LoVo (cell line): Measurements from ENCODE around the gene NFATC3.
"Not testable (repeated sequence)": the region's sequence is repeated elsewhere in the genome, so short reads cannot be mapped to it uniquely, and the experiment has no call there.

Experiments
- DNase-seq: peaks from one replicate; pipeline ENCODE4 v3.0.0-alpha.2; 2016; ENCODE audit warnings: low spot score

The NFATC3 gene

DNA sequence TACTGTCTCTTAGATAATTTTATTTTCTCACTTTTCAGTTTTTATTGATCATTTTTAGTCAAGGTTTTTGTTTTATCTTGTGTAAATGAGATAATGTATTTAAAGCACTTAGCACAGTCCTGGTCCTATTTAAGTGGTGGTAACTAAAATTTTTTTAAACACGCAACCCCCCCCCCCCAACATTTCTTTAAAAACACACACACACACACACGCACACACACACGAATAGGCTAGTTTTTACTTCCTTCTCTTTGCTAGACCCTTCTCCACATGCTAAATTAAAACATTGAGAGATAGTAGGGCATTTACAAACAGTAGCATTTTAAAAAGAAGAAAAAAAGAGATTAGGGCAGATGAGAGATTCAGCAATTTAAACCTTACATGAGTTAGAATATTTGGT is 5.0 kb downstream of the NFATC3 start:
- DNase-seq: no peak

DNA sequence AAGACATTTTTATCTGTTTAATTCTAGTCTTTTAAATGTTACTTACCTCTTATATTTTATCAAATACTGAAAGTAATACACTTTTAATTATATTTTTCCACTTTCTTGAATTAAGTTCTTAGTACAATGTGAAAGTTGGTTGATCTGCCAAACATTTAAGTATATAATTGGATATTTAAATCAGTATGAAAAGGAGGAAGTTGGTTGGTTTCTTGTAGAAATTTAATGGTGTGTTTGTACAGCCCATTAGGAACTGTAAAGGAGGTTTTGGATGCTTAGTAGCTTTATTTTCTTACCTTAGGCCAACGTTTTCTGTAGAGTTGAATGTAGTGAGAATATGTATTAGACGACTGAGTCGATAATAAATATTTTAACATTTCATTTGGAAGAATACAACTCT is 5.4 kb downstream of the NFATC3 start:
- no peak for DNase-seq

DNA sequence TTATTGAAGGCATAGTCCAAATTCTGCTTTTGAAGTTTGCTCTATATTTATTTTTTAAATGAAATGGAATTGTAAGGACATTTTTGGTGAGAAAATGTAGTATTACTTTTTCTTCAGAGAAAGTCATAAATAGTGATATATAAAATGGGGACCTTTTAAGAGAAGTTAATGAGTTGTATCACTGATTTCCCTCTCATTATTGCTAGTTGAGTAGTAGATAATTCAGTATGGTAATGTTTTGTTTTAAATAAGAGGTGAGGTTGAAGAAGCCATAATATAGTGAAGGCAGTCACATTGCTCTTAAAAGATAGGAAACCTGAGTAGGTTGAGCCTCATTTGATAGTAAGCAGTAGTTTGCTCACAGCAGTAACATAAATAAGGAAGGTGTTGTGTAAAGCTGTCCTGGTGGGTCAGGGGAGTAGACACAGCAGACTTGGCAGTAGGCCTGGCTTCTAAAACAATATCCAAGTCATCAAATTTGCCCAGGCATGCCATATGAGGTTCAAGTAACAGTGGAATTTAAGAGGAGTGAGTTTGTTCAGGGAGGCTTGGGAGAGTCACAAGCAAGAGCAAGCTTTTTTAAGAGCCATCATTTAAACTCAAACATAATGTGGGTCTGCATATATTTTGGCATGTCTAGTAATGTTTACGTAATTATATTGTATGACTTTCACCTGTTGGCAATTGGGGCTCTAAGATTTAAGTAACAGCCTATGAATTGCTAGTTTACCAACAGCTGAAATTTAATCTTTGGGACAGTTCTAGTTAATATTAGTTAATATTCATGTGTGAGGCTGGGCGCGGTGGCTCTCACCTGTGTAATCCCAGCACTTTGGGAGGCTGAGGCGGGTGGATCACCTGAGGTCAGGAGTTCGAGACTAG is 6.5 kb downstream of the NFATC3 start:
- DNase-seq: peak; percentile 68

DNA sequence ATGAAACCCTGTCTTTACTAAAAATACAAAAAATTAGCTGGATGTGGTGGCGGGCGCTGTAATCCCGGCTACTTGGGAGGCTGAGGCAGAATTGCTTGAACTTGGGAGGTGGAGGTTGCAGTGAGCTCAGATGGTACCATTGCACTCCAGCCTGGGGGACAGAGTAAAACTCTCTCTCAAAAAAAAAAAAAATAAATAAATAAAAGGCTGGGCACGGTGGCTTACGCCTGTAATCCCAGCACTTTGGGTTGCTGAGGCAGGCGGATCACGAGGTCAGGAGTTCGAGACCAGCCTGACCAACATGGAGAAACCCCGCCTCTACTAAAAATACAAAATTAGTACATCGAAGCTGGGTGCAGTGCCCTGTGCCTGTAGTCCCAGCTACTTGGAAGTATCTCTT is 7.1 kb downstream of the NFATC3 start:
- not testable (repeated sequence) for DNase-seq

DNA sequence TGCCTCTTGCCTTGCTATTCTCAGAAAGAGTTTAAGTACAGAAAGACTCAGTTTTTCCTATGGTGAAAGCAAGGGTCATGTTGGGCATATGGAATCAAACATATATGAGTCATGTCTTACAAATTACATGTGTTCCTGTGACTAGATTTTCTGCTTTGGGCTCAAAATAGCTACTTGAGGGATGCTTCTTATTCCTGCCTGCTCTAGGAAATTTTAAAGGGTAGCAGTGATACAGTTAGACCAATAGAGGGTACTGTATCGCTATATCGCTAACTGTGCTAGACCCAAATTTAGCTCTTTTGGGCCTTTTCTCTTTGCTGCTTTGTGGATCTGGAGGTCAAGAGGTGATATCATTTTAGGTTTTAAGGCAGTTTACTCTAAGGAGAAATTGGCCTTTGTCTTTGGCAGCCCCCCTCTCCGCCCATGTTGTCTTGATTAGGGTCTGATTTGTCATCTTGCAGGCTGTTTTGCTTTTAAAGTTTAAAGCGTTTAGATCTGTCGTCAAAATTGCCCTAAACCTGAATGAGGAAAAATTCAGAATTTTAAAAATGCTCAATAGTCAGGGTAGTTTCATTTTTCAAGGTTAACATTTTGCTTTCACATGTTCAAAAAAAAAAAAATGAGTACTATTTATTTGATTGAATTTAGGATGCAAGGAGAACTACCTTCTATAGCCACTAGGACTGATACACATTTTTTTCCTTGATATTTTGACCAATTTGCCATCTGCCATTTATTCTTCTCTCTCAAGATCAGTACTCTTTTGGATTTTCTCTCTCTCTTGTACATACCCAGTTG is 8.8 kb downstream of the NFATC3 start:
- DNase-seq: no peak

DNA sequence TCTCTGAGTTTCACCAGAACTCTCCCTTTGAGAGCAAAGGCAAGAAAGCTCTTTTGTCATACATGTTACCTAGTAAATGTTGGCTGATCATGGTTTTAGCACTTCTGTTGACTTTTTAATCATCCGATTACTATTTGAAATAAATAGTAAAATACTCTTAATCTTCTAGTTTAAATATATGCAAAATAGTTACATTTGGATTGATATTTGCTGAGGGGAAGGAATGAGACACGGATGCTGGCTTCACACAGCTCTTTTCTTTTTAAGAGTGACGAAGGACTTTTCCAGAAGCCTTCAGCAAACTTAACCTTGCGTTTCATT is 9.4 kb downstream of the NFATC3 start:
- no peak for DNase-seq

DNA sequence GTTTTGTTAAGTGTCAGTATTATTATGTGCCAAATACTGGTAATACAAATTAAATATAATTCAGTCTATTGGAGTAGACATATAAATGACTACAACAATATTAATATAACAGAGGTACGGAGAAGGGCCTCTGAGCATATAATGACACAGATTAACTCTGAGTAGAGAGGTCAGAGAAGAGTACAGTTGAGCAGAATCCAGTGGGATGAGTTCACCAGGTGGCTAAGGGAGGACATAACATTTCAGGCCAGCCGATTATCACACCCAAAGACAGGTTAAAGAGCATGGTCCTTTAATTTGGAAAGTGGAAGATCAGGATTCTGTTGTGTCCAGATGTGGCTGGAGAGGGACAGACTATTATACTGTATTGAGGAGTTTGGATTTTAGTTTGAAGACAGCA is 11.3 kb downstream of the NFATC3 start:
- no peak for DNase-seq

DNA sequence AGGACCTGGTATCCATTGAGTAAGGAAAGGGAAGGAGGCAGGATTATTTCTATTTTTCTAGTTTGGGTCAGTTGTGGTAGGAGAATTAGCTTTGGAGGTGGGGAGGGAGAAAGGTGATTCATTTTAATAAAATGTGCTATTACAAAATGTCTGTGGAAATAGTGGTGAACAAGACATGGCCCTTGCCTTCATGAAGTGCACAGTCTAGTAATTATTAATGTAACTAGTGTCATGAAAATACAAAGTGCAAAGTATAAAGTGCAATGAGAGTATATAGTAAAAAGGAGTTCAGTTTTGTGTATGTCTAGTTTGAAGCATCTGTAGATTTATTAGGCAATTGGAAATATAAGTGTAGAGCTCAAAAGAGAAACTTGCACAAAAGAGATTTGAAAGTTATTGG is 11.9 kb downstream of the NFATC3 start:
- DNase-seq: no peak

DNA sequence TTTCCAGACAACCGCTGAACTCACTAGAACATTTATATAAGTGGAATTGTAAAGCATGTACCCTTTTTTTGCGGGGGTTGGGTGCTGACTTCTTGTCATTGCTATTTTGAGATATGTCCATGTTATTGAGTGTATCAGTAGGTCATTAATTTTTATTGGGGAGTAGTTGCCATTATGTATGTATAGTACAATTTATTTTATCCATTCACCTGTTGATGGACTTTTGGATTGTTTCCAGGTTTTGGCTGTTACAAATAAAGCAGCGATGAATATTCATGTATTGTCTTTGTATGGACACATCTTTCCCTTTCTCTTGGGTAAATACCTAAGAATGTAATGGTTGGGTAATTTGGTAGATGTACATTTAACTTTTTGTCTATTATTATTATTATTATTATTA is 12.7 kb downstream of the NFATC3 start:
- no peak for DNase-seq

DNA sequence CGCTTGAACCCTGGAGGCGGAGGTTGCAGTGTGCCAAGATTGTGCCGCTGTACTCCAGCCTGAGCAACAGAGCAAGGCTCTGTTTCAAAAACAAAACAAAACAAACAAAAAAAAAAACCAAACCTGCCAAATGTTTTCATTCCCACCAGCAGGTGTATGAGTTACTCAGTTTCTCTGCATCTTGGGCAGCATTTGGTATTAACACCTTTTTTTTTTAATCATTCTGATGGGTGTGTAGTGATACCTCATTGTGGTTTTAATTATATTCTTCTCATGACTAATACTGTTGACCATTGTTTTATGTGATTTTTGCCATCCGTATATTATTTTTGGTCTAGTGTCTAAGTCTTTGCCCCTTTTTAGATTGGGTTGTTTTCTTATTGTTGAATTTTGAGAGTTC is 15.3 kb downstream of the NFATC3 start:
- no peak for DNase-seq

DNA sequence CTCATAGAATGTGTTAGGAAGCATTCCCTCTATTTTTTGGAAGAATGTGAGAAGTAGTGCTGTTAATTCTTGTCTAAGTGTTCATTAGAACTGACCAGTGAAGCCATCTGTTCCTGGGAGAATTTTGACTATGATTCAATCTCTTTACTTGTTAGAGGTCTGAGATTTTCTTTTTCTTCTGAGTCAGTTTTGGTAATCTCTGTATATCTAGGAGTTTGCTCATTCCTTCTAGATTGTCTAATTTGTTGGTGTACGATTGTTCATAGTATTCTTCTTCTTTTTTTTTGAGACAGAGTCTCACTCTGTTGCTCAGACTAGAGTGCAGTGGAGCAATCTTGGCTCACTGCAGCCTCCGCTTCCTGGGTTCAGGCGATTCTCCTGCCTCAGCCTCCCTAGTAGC is 20.4 kb downstream of the NFATC3 start:
- DNase-seq: no peak

DNA sequence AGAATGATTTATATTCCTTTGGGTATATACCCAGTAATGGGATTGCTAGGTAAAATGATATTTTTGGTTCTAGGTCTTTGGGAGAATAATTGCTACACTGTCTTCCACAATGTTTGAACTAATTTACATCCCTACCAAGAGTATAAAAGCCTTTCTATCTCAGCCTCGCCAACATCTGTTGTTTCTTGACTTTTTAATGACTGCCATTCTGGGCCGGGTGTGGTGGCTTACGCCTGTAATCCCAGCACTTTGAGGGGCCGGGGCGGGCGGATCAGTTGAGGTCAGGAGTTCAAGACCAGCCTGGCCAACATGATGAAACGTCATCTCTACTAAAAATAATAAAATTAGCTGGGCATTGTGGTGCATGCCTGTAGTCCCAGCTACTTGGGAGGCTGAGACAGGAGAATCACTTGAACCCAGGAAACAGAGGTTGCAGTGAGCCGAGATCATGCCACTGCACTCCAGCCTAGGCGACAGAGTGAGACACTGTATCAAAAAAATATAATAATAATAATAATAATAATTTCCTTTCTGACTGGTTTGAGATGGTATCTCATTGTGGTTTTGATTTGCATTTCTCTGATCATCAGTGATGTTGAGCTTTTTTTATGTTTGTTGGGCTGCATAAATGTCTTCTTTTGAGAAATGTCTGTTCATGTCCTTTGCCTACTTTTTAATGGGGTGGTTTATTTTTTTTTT is 22.2 kb downstream of the NFATC3 start:
- DNase-seq: not testable (repeated sequence)

- not testable (repeated sequence) for DNase-seq
Observed at GRCh38 chr16:68109156-68109555, 24.0 kb downstream of the NFATC3 start.

- not testable (repeated sequence) for DNase-seq
Observed at GRCh38 chr16:68110611-68111010, 25.4 kb downstream of the NFATC3 start.

DNA sequence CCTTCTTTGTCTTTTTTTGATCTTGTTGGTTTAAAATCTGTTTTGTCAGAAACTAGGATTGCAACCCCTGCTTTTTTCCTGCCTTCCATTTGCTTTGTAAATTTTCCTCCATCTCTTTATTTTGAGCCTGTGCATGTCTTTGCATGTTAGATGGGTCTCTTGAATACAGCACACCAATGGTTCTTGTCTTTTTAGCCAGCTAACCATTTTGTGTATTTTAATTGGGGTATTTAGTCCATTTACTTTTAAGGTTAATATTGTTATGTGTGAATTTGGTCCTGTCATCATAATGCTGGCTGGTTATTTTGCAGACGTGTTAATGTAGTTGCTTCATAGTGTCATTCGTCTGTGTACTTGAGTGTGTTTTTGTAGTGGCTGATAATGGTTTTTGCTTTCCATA is 26.2 kb downstream of the NFATC3 start:
- DNase-seq: no peak

- no peak for DNase-seq
Observed at GRCh38 chr16:68113059-68113761, 28.0 kb downstream of the NFATC3 start.

DNA sequence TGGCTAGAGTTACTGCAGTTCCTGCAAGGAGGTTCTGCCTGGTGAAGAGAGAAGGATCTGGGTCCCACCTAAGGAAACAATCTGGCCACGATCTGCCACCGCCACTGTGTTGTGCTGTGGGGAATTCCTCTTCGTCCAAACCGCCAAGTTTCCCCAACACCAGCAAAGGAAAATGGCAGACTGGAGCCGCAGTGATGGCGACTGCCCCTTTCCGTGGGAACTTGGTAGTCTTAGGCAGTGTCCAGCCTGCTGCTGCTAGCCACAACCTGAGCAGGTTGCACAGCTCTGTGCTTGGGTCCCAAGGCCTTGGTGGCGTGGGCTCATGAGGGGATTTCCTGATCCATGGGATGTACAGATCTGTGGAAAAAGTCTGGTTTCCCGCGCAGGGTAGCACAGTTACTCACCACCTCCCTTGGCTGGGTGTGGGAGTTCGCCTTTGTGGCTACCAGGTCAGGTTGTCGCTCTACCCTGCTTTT is 28.6 kb downstream of the NFATC3 start:
- no peak for DNase-seq

- not testable (repeated sequence) for DNase-seq
Observed at GRCh38 chr16:68114939-68115338, 29.8 kb downstream of the NFATC3 start.

DNA sequence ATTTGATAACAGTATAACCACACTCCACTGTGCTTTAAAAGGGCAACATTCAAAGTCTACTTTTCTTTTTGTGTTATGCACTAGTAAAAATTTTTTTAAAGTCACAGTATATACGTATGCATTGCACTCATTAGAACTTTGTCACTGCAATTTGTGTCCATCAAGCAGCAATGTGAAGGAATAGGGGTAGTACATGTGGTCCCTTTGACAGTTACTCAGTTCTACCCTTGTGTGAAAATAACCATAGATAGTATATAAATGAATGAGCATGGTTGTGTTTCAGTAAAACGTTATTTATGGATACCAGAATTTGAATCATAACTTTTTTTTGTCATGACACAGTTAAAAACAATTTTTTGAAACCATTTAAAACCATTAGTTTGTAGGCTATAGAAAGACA is 30.7 kb downstream of the NFATC3 start:
- DNase-seq: no peak

GRCh38 chr16:68116256-68116867 is 31.2 kb downstream of the NFATC3 start:
- peak; percentile 9 for DNase-seq

DNA sequence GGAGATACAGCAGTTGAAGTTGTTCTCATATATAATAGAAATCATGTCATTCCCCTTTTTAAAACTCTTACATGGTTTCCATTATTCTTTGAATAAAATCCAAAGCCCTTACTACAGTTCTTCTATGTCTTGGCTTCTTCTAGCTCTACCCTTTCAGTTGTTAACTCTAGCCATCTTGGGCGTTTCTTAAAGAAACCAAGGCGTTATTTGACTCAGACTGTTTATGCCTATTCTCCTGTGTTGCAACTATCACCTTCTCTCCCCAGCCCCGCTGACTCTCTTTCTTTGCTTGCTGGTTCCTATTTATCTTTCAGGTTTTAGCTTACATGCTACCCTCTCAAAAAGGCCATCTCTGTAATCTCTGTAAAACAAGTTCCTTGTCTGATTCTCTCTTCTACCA is 32.7 kb downstream of the NFATC3 start:
- DNase-seq: no peak

DNA sequence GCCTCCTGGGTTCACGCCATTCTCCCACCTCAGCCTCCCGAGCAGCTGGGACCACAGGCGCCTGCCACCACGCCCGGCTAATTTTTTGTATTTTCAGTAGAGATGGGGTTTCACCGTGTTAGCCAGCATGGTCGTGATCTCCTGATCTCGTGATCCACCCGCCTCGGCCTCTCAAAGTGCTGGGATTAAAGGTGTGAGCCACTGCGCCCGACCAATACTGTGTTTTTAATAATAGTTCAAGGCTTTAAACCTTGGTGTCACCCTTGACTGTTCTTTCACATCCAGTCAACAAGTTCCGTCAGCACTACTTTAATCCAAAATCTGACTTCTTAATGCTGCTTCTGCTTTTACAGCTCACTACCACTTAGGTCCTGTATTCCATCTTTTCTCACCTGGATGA is 33.8 kb downstream of the NFATC3 start:
- not testable (repeated sequence) for DNase-seq
